DOHH2 (cell line): ENCODE data around the gene PPM1M.
A peak's percentile ranks its signal among the peaks of the same experiment; 100 is the strongest.

ENCODE experiments used
- H3F3A ChIP-seq: fragments of 200-600 bp; sonication (generic), shearing (Covaris generic); 2 replicates; pipeline ENCODE4 v1.6.0; 2016; ENCODE audit warnings: antibody characterized with exemption, mild to moderate bottlenecking; ENCODE audit not compliant: control insufficient read depth, insufficient read depth
- H3K27ac ChIP-seq: fragments of 200-600 bp; sonication (generic); 2 replicates; pipeline ENCODE4 v1.5.1; 2014; ENCODE audit warnings: low read depth, mild to moderate bottlenecking, low read length, moderate library complexity
- H3K27me3 ChIP-seq: fragments of 200-600 bp; sonication (generic); 2 replicates; pipeline ENCODE4 v1.6.1; 2014; ENCODE audit warnings: mild to moderate bottlenecking, low read length, mixed read lengths; ENCODE audit not compliant: control insufficient read depth
- H3K36me3 ChIP-seq: fragments of 200-600 bp; sonication (generic); 2 replicates; pipeline ENCODE4 v1.6.1; 2014; ENCODE audit warnings: mild to moderate bottlenecking, low read length, moderate library complexity, mixed read lengths; ENCODE audit not compliant: control insufficient read depth
- H3K4me1 ChIP-seq: fragments of 200-600 bp; sonication (generic); 2 replicates; pipeline ENCODE4 v1.6.1; 2014; ENCODE audit warnings: mild to moderate bottlenecking, low read length, mixed read lengths; ENCODE audit not compliant: control insufficient read depth
- H3K4me2 ChIP-seq: fragments of 200-600 bp; sonication (generic); 2 replicates; pipeline ENCODE4 v1.6.0; 2014; ENCODE audit warnings: mild to moderate bottlenecking, low read length, moderate library complexity
- H3K4me3 ChIP-seq: fragments of 200-600 bp; sonication (generic); 2 replicates; pipeline ENCODE4 v1.5.1; 2014; ENCODE audit warnings: mild to moderate bottlenecking, low read length, mixed read lengths
- H3K79me2 ChIP-seq: fragments of 200-600 bp; sonication (generic); 2 replicates; pipeline ENCODE4 v1.6.1; 2014; ENCODE audit warnings: mild to moderate bottlenecking, low read length, mixed read lengths; ENCODE audit not compliant: control insufficient read depth
- H3K9me2 ChIP-seq: fragments of 200-600 bp; sonication (generic); replicated peaks from 2 replicates; pipeline ENCODE4 v1.6.1; 2014; ENCODE audit warnings: mild to moderate bottlenecking, low read length, mixed read lengths; ENCODE audit not compliant: control insufficient read depth
- H3K9me3 ChIP-seq: fragments of 200-600 bp; sonication (generic); 2 replicates; pipeline ENCODE4 v1.6.1; 2014; ENCODE audit warnings: antibody characterized with exemption, low read length, mixed read lengths; ENCODE audit not compliant: control insufficient read depth, insufficient read depth
- H4K20me1 ChIP-seq: fragments of 200-600 bp; sonication (generic); 2 replicates; pipeline ENCODE4 v1.6.0; 2014; ENCODE audit warnings: low read depth, mild to moderate bottlenecking, antibody characterized with exemption, low read length, moderate library complexity; ENCODE audit not compliant: control insufficient read depth, insufficient read depth
- CTCF ChIP-seq: fragments of 200-600 bp; sonication (generic); IDR thresholded peaks from one replicate; pipeline ENCODE4 v1.5.1; 2014; ENCODE audit warnings: antibody characterized with exemption, mild to moderate bottlenecking, low read depth, low read length; ENCODE audit not compliant: poor library complexity, severe bottlenecking
- EZH2phosphoT487 ChIP-seq: fragments of 200-600 bp; sonication (generic); IDR thresholded peaks from 2 replicates; pipeline ENCODE4 v1.6.1; 2017; ENCODE audit warnings: borderline replicate concordance, mild to moderate bottlenecking, antibody characterized with exemption, low read length, moderate library complexity, mixed read lengths

The PPM1M gene

GRCh38 chr3:52227117-52227516, 18.4 kb upstream of the PPM1M start:
- H3K4me2 ChIP-seq, result peak overlapping the region; percentile 99
- peak overlapping the region; percentile 95 for H3K27ac ChIP-seq
- peaks cover 16% of the 10 kb centered on the region for H3F3A ChIP-seq
- H3K9me3 ChIP-seq, result no peaks in the 10 kb centered on the region
- no peak for TF ChIP-seq EZH2phosphoT487
- peak; percentile 22 for TF ChIP-seq CTCF
- peaks cover 43% of the 10 kb centered on the region for H3K4me1 ChIP-seq
- H3K9me2 ChIP-seq, result no peaks in the 10 kb centered on the region
- H4K20me1 ChIP-seq, result peaks cover 8% of the 10 kb centered on the region; the same call in 1 of the 2 replicates
- peaks cover 70% of the 10 kb centered on the region for H3K36me3 ChIP-seq
- no peaks in the 10 kb centered on the region for H3K27me3 ChIP-seq
- peaks cover 33% of the 10 kb centered on the region for H3K79me2 ChIP-seq
- peak overlapping the region; percentile 99; the same call in 1 of the 2 replicates for H3K4me3 ChIP-seq

- Histone ChIP-seq H3K9me3 (no peaks in the 10 kb centered on the region), H3K9me2 (no peaks in the 10 kb centered on the region), H3F3A (peaks cover 16% of the 10 kb centered on the region), H3K4me1 (peaks cover 43% of the 10 kb centered on the region), H3K79me2 (peaks cover 27% of the 10 kb centered on the region), H3K4me3 (no peak overlapping the region), H4K20me1 (peaks cover 8% of the 10 kb centered on the region; the same call in 1 of the 2 replicates), H3K4me2 (no peak overlapping the region), H3K27ac (no peak overlapping the region), H3K36me3 (peaks cover 63% of the 10 kb centered on the region), H3K27me3 (no peaks in the 10 kb centered on the region)
- TF ChIP-seq EZH2phosphoT487 (no peak), CTCF (no peak)
Observed at GRCh38 chr3:52227766-52228165, 17.8 kb upstream of the PPM1M start.

GRCh38 chr3:52228266-52228665, 17.3 kb upstream of the PPM1M start:
- Histone ChIP-seq H3K79me2 (peaks cover 22% of the 10 kb centered on the region), H3K27ac (no peak overlapping the region), H3K9me3 (no peaks in the 10 kb centered on the region), H3K4me3 (no peak overlapping the region), H4K20me1 (peaks cover 8% of the 10 kb centered on the region; the same call in 1 of the 2 replicates), H3K36me3 (peaks cover 62% of the 10 kb centered on the region), H3K4me2 (no peak overlapping the region), H3K4me1 (peaks cover 43% of the 10 kb centered on the region), H3K27me3 (no peaks in the 10 kb centered on the region), H3F3A (peaks cover 16% of the 10 kb centered on the region), H3K9me2 (no peaks in the 10 kb centered on the region)
- no peak for TF ChIP-seq CTCF
- TF ChIP-seq EZH2phosphoT487, result no peak
